ENCODE data around the gene RAB8A. TPM values are rescaled to one million over a fixed set of nuclear protein-coding genes. Genes with fewer than 3 reads are reported as not detected.

The RAB8A gene
- polyA plus RNA-seq, 3 donors: 109 to 124 (median 114) TPM

- Histone ChIP-seq H3K79me2 (ENCODE audit: insufficient read depth, low read length) (peaks cover 13% of the 10 kb centered on the region), H3K4me1 (ENCODE audit: control insufficient read depth in 1 of 2, insufficient read depth in 2 of 2, low read length in 2 of 2) (no peaks in the 10 kb centered on the region), H2AFZ (ENCODE audit: insufficient read depth, low read depth, low read length, poor library complexity, severe bottlenecking) (no peak overlapping the region), H3K27ac (ENCODE audit: low read depth in 1 of 2, low read length in 2 of 2) (peak overlapping the region in 1 of 2 donors; percentile 20), H3K36me3 (replicated peaks in 1 of 2; ENCODE audit: control insufficient read depth in 1 of 2, insufficient read depth in 2 of 2, low read length in 2 of 2) (peaks cover 83 to 98% of the 10 kb centered on the region in 2 donors), H3K4me2 (replicated peaks; ENCODE audit: extremely low read depth, low read length, poor library complexity, severe bottlenecking) (no peak overlapping the region), H3K9ac (ENCODE audit: insufficient read depth, low read length, poor library complexity, severe bottlenecking) (no peak overlapping the region), H3K9me3 (replicated peaks in 1 of 2; ENCODE audit: control insufficient read depth in 1 of 2, insufficient read depth in 1 of 2, low read length in 2 of 2) (no peaks in the 10 kb centered on the region), H3K27me3 (ENCODE audit: control insufficient read depth in 2 of 2, insufficient read depth in 2 of 2, low read length in 2 of 2) (no peaks in the 10 kb centered on the region), H4K20me1 (ENCODE audit: insufficient read depth, low read length) (peaks cover 44% of the 10 kb centered on the region), H3K4me3 (replicated peaks in 1 of 3; ENCODE audit: low read depth in 2 of 3, low read length in 3 of 3) (no peak overlapping the region)
- WGBS (ENCODE audit: insufficient coverage): 75% methylated on average over 13 of the region's 13 CpGs
- intact Hi-C loops (cut with micrococcal nuclease): no loop called here
- TF ChIP-seq, protein P1, sequence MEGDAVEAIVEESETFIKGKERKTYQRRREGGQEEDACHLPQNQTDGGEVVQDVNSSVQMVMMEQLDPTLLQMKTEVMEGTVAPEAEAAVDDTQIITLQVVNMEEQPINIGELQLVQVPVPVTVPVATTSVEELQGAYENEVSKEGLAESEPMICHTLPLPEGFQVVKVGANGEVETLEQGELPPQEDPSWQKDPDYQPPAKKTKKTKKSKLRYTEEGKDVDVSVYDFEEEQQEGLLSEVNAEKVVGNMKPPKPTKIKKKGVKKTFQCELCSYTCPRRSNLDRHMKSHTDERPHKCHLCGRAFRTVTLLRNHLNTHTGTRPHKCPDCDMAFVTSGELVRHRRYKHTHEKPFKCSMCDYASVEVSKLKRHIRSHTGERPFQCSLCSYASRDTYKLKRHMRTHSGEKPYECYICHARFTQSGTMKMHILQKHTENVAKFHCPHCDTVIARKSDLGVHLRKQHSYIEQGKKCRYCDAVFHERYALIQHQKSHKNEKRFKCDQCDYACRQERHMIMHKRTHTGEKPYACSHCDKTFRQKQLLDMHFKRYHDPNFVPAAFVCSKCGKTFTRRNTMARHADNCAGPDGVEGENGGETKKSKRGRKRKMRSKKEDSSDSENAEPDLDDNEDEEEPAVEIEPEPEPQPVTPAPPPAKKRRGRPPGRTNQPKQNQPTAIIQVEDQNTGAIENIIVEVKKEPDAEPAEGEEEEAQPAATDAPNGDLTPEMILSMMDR (IDR thresholded peaks at IDR 0.05): no peak
- Mint-ChIP-seq H3K27ac (peak overlapping the region in 4 of 7 donors; percentile 9 to 79 (median 51)), H3K4me1 (no peaks in the 10 kb centered on the region), H3K9me3 (no peaks in the 10 kb centered on the region), H3K36me3 (peaks cover 82 to 99% of the 10 kb centered on the region in 2 donors), H3K27me3 (ENCODE audit: low read depth in 3 of 3) (peaks cover 0 to 2% (median 0%) of the 10 kb centered on the region in 3 donors), H3K4me3 (no peak overlapping the region)
- DNase-seq: no peak
These were observed 16.6 kb upstream of the RAB8A start for GRCh38 chr19:16095071-16095571.

DNA sequence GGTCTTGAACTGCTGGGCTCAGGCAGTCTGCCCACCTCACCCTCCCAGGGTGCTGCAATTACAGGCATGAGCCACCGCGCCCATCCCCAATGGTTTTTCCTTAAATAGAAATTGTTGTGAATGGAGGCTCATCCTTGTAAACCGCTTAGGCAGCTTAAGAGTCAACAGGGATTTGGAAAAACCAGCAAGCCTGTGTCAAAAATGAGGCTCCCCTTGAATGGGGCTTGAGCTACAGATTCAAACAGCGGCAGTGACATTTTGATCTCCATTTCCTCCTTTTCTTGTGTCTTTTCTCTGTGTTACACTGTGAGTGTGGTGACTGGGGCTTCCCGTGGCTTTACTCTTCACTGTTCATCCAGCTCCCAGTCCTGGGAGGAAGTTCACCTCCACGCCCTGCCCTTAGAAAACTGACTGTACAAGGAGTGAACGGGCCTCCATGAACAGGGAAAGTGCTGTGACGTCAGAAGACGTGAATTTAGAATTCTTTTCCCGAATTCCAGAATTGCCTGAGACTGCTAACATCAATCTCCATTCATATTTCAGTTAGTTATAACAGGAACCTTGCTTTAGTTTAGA, 15.3 kb upstream of the RAB8A start:
- no peak overlapping the region for H3K4me3 ChIP-seq (replicated peaks in 1 of 3; ENCODE audit: low read depth in 2 of 3, low read length in 3 of 3)
- peaks cover 79 to 99% of the 10 kb centered on the region in 2 donors for H3K36me3 Mint-ChIP-seq
- H3K27me3 Mint-ChIP-seq (ENCODE audit: low read depth in 3 of 3): peaks cover 0 to 2% (median 0%) of the 10 kb centered on the region in 3 donors
- peaks cover 83 to 98% of the 10 kb centered on the region in 2 donors for H3K36me3 ChIP-seq (replicated peaks in 1 of 2; ENCODE audit: control insufficient read depth in 1 of 2, insufficient read depth in 2 of 2, low read length in 2 of 2)
- H3K27ac Mint-ChIP-seq: peak overlapping the region in 4 of 7 donors; percentile 28 to 78 (median 54)
- WGBS (ENCODE audit: insufficient coverage): 100% methylated on average over 1 of the region's 10 CpGs
- no peaks in the 10 kb centered on the region for H3K27me3 ChIP-seq (ENCODE audit: control insufficient read depth in 2 of 2, insufficient read depth in 2 of 2, low read length in 2 of 2)
- no peaks in the 10 kb centered on the region for H3K4me1 Mint-ChIP-seq
- H3K9me3 ChIP-seq (replicated peaks in 1 of 2; ENCODE audit: control insufficient read depth in 1 of 2, insufficient read depth in 1 of 2, low read length in 2 of 2): no peaks in the 10 kb centered on the region
- no peak overlapping the region for H3K9ac ChIP-seq (ENCODE audit: insufficient read depth, low read length, poor library complexity, severe bottlenecking)
- peaks cover 42% of the 10 kb centered on the region for H4K20me1 ChIP-seq (ENCODE audit: insufficient read depth, low read length)
- H3K9me3 Mint-ChIP-seq: no peaks in the 10 kb centered on the region
- H3K4me1 ChIP-seq (ENCODE audit: control insufficient read depth in 1 of 2, insufficient read depth in 2 of 2, low read length in 2 of 2): no peaks in the 10 kb centered on the region
- peaks cover 16% of the 10 kb centered on the region for H3K79me2 ChIP-seq (ENCODE audit: insufficient read depth, low read length)
- intact Hi-C loops (cut with micrococcal nuclease): no loop called here
- no peak overlapping the region for H3K4me3 Mint-ChIP-seq
- H3K4me2 ChIP-seq (replicated peaks; ENCODE audit: extremely low read depth, low read length, poor library complexity, severe bottlenecking): no peak overlapping the region
- H2AFZ ChIP-seq (ENCODE audit: insufficient read depth, low read depth, low read length, poor library complexity, severe bottlenecking): no peak overlapping the region
- DNase-seq: no peak
- TF ChIP-seq, protein P1 (IDR thresholded peaks at IDR 0.05): no peak
- H3K27ac ChIP-seq (ENCODE audit: low read depth in 1 of 2, low read length in 2 of 2): peak overlapping the region in 1 of 2 donors; percentile 15
